Measurements from ENCODE around the gene PSMB5. TPM values are rescaled to one million over a fixed set of nuclear protein-coding genes. Genes with fewer than 3 reads are reported as not detected.
"Not testable (repeated sequence)": the region's sequence is repeated elsewhere in the genome, so short reads cannot be mapped to it uniquely, and the experiment has no call there.

Gene PSMB5
- total RNA-seq, 5 donors from 2014 or later (not counting 1 experiment from before 2014, with no cell fraction given): 20.6 to 43.9 (median 38.0) TPM

DNA sequence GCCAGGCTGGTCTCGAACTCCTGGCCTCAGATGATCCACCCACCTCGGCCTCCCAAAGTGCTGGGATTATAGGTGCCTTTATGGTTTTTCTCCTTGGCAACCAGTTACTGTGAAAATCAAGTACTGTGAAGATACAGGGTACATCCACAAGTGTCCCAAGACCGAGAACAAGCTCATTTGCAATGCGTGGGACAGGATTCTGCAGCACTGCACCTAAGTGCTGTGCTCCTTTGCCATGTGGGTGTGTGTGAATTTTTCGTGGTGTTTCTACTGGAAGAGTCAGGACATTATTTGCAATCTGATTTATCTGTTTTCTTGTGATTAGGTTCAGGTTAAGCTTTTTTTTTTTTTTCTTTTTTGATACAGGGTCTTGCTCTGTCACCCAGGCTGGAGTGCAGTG lies 17.6 kb downstream of the PSMB5 start:
- Histone ChIP-seq H3K4me3 (ENCODE audit: control insufficient read depth in 1 of 2, extremely low read depth in 1 of 2, low read length in 1 of 2) (no peak overlapping the region), H3K4me1 (ENCODE audit: control insufficient read depth in 1 of 2, extremely low read depth in 1 of 2, insufficient read depth in 2 of 2, low read length in 2 of 2) (peaks cover 6 to 16% of the 10 kb centered on the region in 2 experiments), H3K9me3 (no peaks in the 10 kb centered on the region), H3K36me3 (ENCODE audit: control insufficient read depth in 2 of 2, extremely low read depth in 1 of 2, insufficient read depth in 1 of 2, low read length in 1 of 2) (no peaks in the 10 kb centered on the region), H3K27me3 (replicated peaks in 1 of 2; ENCODE audit: control insufficient read depth in 2 of 2, extremely low read depth in 1 of 2, insufficient read depth in 2 of 2, low read length in 1 of 2) (no peaks in the 10 kb centered on the region), H3K27ac (ENCODE audit: low read length) (no peak overlapping the region)
- no peak for ATAC-seq (replicated peaks in 1 of 4)
- no peaks in the 10 kb centered on the region for H3K9me3 Mint-ChIP-seq
- POLR2A ChIA-PET: interaction anchor here (0.5 to 0.6 kb wide), 2 partner anchors 463 to 621 kb away, joined by 3 to 4 read pairs; no protein-coding TSS in a partner anchor
- WGBS (ENCODE audit: insufficient coverage): 77% methylated on average over 5 of the region's 5 CpGs
- H3K36me3 Mint-ChIP-seq: no peaks in the 10 kb centered on the region
- H3K27ac Mint-ChIP-seq: no peak overlapping the region
- peaks cover 18 to 25% (median 22%) of the 10 kb centered on the region in 3 donors for H3K4me1 Mint-ChIP-seq
- H3K4me3 Mint-ChIP-seq: no peak overlapping the region
- no peaks in the 10 kb centered on the region for H3K27me3 Mint-ChIP-seq
- DNase-seq: no peak
- CTCF ChIA-PET: interaction anchor here (0.6 to 1.7 kb wide), 2 partner anchors 10 to 87 kb away, joined by 3 to 6 read pairs; no protein-coding TSS in a partner anchor

- Histone ChIP-seq H3K27me3 (replicated peaks in 1 of 2; ENCODE audit: control insufficient read depth in 2 of 2, extremely low read depth in 1 of 2, insufficient read depth in 2 of 2, low read length in 1 of 2) (no peaks in the 10 kb centered on the region), H3K27ac (ENCODE audit: low read length) (no peak overlapping the region), H3K9me3 (no peaks in the 10 kb centered on the region), H3K4me1 (ENCODE audit: control insufficient read depth in 1 of 2, extremely low read depth in 1 of 2, insufficient read depth in 2 of 2, low read length in 2 of 2) (peaks cover 7 to 8% of the 10 kb centered on the region in 2 experiments), H3K4me3 (ENCODE audit: control insufficient read depth in 1 of 2, extremely low read depth in 1 of 2, low read length in 1 of 2) (no peak overlapping the region), H3K36me3 (ENCODE audit: control insufficient read depth in 2 of 2, extremely low read depth in 1 of 2, insufficient read depth in 1 of 2, low read length in 1 of 2) (no peaks in the 10 kb centered on the region)
- Mint-ChIP-seq H3K27ac (peak overlapping the region; percentile 69 to 93), H3K9me3 (no peaks in the 10 kb centered on the region), H3K36me3 (no peaks in the 10 kb centered on the region), H3K27me3 (no peaks in the 10 kb centered on the region), H3K4me3 (peak overlapping the region; percentile 11 to 53 (median 50)), H3K4me1 (peaks cover 9 to 14% (median 10%) of the 10 kb centered on the region in 3 donors)
- DNase-seq: no peak
- ChIA-PET POLR2A (no interaction called here), CTCF (interaction anchor here (0.5 to 1.7 kb wide), 4 partner anchors 9 to 1200 kb away, joined by 3 to 7 read pairs (median 4); no protein-coding TSS in a partner anchor)
- peak in 1 of 4 experiments; percentile 46 for ATAC-seq (replicated peaks in 1 of 4)
- 100% methylated on average over 2 of the region's 4 CpGs for WGBS (ENCODE audit: insufficient coverage)
These were observed 19.1 kb downstream of the PSMB5 start for GRCh38 chr14:23015618-23016017.

- H3K27ac ChIP-seq (ENCODE audit: low read length); H3K27me3 ChIP-seq (replicated peaks in 1 of 2; ENCODE audit: control insufficient read depth in 2 of 2, extremely low read depth in 1 of 2, insufficient read depth in 2 of 2, low read length in 1 of 2); ATAC-seq (replicated peaks in 1 of 4); H3K36me3 Mint-ChIP-seq; H3K27ac Mint-ChIP-seq; H3K36me3 ChIP-seq (ENCODE audit: control insufficient read depth in 2 of 2, extremely low read depth in 1 of 2, insufficient read depth in 1 of 2, low read length in 1 of 2); H3K9me3 ChIP-seq; CTCF ChIA-PET; H3K9me3 Mint-ChIP-seq; H3K27me3 Mint-ChIP-seq; H3K4me3 Mint-ChIP-seq; DNase-seq; H3K4me3 ChIP-seq (ENCODE audit: control insufficient read depth in 1 of 2, extremely low read depth in 1 of 2, low read length in 1 of 2): not testable (repeated sequence)
- POLR2A ChIA-PET: interaction anchor here (0.6 kb wide), 2 partner anchors 51 to 125 kb away, joined by 3 to 8 read pairs; no protein-coding TSS in a partner anchor
- peaks cover 16 to 24% (median 21%) of the 10 kb centered on the region in 3 donors for H3K4me1 Mint-ChIP-seq
- H3K4me1 ChIP-seq (ENCODE audit: control insufficient read depth in 1 of 2, extremely low read depth in 1 of 2, insufficient read depth in 2 of 2, low read length in 2 of 2): peaks cover 8 to 14% of the 10 kb centered on the region in 2 experiments
- WGBS (ENCODE audit: insufficient coverage): 80% methylated on average over 1 of the region's 5 CpGs
These were observed 21.0 kb downstream of the PSMB5 start for GRCh38 chr14:23013749-23014054.

DNA sequence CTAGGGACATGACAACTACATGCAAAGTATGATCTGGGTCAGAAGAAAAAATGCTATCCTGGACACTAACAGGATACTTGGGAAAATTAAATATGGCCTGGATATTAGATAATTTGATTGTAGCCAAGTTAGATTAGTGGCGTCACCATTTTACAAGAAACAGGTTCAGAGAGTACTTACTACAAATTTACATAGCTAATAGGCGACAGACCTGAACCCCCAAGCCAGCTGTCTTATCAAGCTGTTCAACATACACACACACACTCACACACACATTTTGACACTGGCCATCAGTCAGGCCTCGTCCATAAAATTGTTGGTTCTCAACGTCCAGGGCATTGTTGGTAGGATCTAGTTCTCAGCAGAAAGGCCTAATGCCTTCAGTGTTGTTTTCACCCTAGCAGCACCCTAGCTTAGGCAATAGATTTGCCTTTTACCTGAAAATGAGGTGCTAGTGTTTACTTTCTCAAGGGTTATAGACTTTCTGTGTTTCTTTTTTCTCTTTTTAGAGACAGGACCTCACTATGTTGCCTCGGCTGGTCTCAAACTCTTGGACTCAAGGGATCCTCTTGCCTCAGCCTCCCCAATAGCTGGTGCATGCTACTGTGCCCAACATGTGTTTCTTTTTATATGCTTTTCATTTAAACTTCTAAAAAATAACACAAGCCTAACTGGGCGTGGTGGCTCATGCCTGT lies 21.5 kb downstream of the PSMB5 start:
- peaks cover 21 to 29% (median 25%) of the 10 kb centered on the region in 3 donors for H3K4me1 Mint-ChIP-seq
- DNase-seq (no peak), ATAC-seq (replicated peaks in 1 of 4) (no peak)
- 100% methylated on average over 2 of the region's 6 CpGs for whole genome bisulfite sequencing (ENCODE audit: insufficient coverage)
- H3K27me3 ChIP-seq (replicated peaks in 1 of 2; ENCODE audit: control insufficient read depth in 2 of 2, extremely low read depth in 1 of 2, insufficient read depth in 2 of 2, low read length in 1 of 2): no peaks in the 10 kb centered on the region
- no peak overlapping the region for H3K4me3 ChIP-seq (ENCODE audit: control insufficient read depth in 1 of 2, extremely low read depth in 1 of 2, low read length in 1 of 2)
- H3K4me1 ChIP-seq (ENCODE audit: control insufficient read depth in 1 of 2, extremely low read depth in 1 of 2, insufficient read depth in 2 of 2, low read length in 2 of 2): peaks cover 8 to 19% of the 10 kb centered on the region in 2 experiments
- no peaks in the 10 kb centered on the region for H3K36me3 ChIP-seq (ENCODE audit: control insufficient read depth in 2 of 2, extremely low read depth in 1 of 2, insufficient read depth in 1 of 2, low read length in 1 of 2)
- H3K9me3 ChIP-seq: no peaks in the 10 kb centered on the region
- POLR2A ChIA-PET: interaction anchor here (0.6 kb wide), 2 partner anchors 52 to 124 kb away, joined by 3 to 8 read pairs; no protein-coding TSS in a partner anchor
- CTCF ChIA-PET: no interaction called here
- H3K9me3 Mint-ChIP-seq: no peaks in the 10 kb centered on the region
- no peak overlapping the region for H3K27ac ChIP-seq (ENCODE audit: low read length)
- peak overlapping the region; percentile 24 to 30 for H3K27ac Mint-ChIP-seq
- H3K27me3 Mint-ChIP-seq: no peaks in the 10 kb centered on the region
- H3K4me3 Mint-ChIP-seq: no peak overlapping the region
- no peaks in the 10 kb centered on the region for H3K36me3 Mint-ChIP-seq

- WGBS (ENCODE audit: insufficient coverage): 0% methylated on average over 37 of the region's 40 CpGs
- ChIA-PET POLR2A (interaction anchor here (0.5 to 0.7 kb wide), 3 partner anchors 12 to 1722 kb away, joined by 3 to 7 read pairs (median 6); no protein-coding TSS in a partner anchor), CTCF (interaction anchor here in 1 of 2 donors (1.4 kb wide), 1 partner anchor 24 kb away, joined by 4 read pairs; no protein-coding TSS in a partner anchor)
- Histone ChIP-seq H3K27ac (ENCODE audit: low read length) (peak within 1 kb of the TSS; percentile 71), H3K4me3 (ENCODE audit: control insufficient read depth in 1 of 2, extremely low read depth in 1 of 2, low read length in 1 of 2) (peak within 1 kb of the TSS; percentile 57 to 72), H3K4me1 (ENCODE audit: control insufficient read depth in 1 of 2, extremely low read depth in 1 of 2, insufficient read depth in 2 of 2, low read length in 2 of 2) (peaks cover 25 to 32% of the 10 kb centered on the region in 2 experiments), H3K36me3 (ENCODE audit: control insufficient read depth in 2 of 2, extremely low read depth in 1 of 2, insufficient read depth in 1 of 2, low read length in 1 of 2) (no peaks in the 10 kb centered on the region), H3K27me3 (replicated peaks in 1 of 2; ENCODE audit: control insufficient read depth in 2 of 2, extremely low read depth in 1 of 2, insufficient read depth in 2 of 2, low read length in 1 of 2) (no peaks in the 10 kb centered on the region), H3K9me3 (no peaks in the 10 kb centered on the region)
- Mint-ChIP-seq H3K36me3 (no peaks in the 10 kb centered on the region), H3K27ac (peak within 1 kb of the TSS; percentile 93 to 98), H3K9me3 (no peaks in the 10 kb centered on the region), H3K4me3 (peak within 1 kb of the TSS; percentile 90 to 95 (median 93)), H3K27me3 (no peaks in the 10 kb centered on the region), H3K4me1 (peaks cover 36 to 45% (median 44%) of the 10 kb centered on the region in 3 donors)
- ATAC-seq (replicated peaks in 1 of 4) (peak; percentile 29 to 41 (median 40)), DNase-seq (peak; percentile 44 to 83 (median 69))
These were observed 24.6 kb downstream of the PSMB5 start, which contains the start of gene C14orf93 for GRCh38 chr14:23009939-23010726. TSS of gene C14orf93 (minus strand) at chr14:23010143. CDS start at chr14:22999023, 11,120 bp downstream.

DNA sequence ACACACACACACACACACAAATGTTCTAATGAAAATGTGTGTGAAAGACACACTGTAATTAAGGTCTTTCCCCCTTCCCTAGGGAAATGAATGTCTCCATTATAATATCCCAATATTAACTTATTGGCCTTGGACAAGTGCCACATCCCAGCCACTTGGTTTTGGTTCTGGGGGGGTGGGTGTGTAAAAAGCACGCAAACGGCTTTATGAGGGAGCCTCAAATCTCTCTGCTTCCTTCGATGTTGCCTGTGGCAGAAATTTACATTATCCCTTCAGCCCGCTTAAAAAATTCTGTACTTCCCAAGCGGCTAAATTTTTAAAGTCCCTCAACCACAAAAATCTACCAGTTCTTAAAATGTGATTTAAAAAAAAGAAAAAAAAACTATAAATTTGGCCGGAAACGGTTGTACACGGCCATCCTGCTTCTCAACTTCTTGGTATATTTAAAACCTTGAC lies 25.2 kb downstream of the PSMB5 start:
- H3K27ac Mint-ChIP-seq: peak overlapping the region; percentile 93 to 96
- peaks cover 36 to 47% (median 45%) of the 10 kb centered on the region in 3 donors for H3K4me1 Mint-ChIP-seq
- H3K4me3 ChIP-seq (ENCODE audit: control insufficient read depth in 1 of 2, extremely low read depth in 1 of 2, low read length in 1 of 2): peak overlapping the region; percentile 57 to 72
- no peaks in the 10 kb centered on the region for H3K9me3 ChIP-seq
- peaks cover 25 to 32% of the 10 kb centered on the region in 2 experiments for H3K4me1 ChIP-seq (ENCODE audit: control insufficient read depth in 1 of 2, extremely low read depth in 1 of 2, insufficient read depth in 2 of 2, low read length in 2 of 2)
- no peaks in the 10 kb centered on the region for H3K27me3 Mint-ChIP-seq
- H3K36me3 ChIP-seq (ENCODE audit: control insufficient read depth in 2 of 2, extremely low read depth in 1 of 2, insufficient read depth in 1 of 2, low read length in 1 of 2): no peaks in the 10 kb centered on the region
- ATAC-seq (replicated peaks in 1 of 4): no peak
- H3K9me3 Mint-ChIP-seq: no peaks in the 10 kb centered on the region
- ChIA-PET CTCF (interaction anchor here in 1 of 2 donors (0.8 to 1.2 kb wide), 2 partner anchors 23 to 24 kb away, joined by 3 to 4 read pairs; no protein-coding TSS in a partner anchor), POLR2A (no interaction called here)
- WGBS (ENCODE audit: insufficient coverage): no CpG with 5 or more reads among the region's 8 CpGs
- H3K27me3 ChIP-seq (replicated peaks in 1 of 2; ENCODE audit: control insufficient read depth in 2 of 2, extremely low read depth in 1 of 2, insufficient read depth in 2 of 2, low read length in 1 of 2): no peaks in the 10 kb centered on the region
- no peaks in the 10 kb centered on the region for H3K36me3 Mint-ChIP-seq
- H3K27ac ChIP-seq (ENCODE audit: low read length): peak overlapping the region; percentile 19
- no peak for DNase-seq
- peak overlapping the region; percentile 90 to 95 (median 93) for H3K4me3 Mint-ChIP-seq

Data from T-cell (primary cell).